ENCODE results near the gene UTP4.

DNA sequence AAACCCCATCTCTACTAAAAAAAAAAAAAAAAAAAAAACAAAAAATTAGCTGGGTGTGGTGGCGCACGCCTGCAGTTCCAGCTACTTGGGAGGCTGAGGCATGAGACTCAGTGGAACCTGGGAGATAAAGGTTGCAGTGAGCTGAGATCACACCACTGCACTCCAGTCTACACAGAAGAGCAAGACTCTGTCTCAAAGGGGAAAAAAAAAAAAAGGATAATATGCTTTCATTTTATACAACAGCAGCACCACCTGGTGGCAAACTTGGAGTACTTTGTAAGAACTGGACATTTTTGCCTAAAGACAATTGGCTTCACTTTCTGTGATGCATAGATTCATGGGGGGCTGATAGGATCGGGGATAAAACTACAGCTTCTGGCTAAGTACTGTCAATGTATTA, 8.5 kb upstream of the UTP4 start:
- no peak for TF ChIP-seq POLR2AphosphoS5 (IDR thresholded peaks at IDR 0.05)
- TF ChIP-seq, protein P1, sequence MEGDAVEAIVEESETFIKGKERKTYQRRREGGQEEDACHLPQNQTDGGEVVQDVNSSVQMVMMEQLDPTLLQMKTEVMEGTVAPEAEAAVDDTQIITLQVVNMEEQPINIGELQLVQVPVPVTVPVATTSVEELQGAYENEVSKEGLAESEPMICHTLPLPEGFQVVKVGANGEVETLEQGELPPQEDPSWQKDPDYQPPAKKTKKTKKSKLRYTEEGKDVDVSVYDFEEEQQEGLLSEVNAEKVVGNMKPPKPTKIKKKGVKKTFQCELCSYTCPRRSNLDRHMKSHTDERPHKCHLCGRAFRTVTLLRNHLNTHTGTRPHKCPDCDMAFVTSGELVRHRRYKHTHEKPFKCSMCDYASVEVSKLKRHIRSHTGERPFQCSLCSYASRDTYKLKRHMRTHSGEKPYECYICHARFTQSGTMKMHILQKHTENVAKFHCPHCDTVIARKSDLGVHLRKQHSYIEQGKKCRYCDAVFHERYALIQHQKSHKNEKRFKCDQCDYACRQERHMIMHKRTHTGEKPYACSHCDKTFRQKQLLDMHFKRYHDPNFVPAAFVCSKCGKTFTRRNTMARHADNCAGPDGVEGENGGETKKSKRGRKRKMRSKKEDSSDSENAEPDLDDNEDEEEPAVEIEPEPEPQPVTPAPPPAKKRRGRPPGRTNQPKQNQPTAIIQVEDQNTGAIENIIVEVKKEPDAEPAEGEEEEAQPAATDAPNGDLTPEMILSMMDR (IDR thresholded peaks at IDR 0.05): peak in 5 of 6 experiments; percentile 49 to 72 (median 63)
